Activated CD4-positive, CD25-positive, alpha-beta regulatory T cell treated with anti-CD3 and anti-CD28 coated beads, Interleukin-2, amount 50 U/mL, for 16 hours (primary cell): ENCODE results near the gene PI4KA.
"Not testable (repeated sequence)": the region's sequence is repeated elsewhere in the genome, so short reads cannot be mapped to it uniquely, and the experiment has no call there.

Experiments used
- DNase-seq: peaks from one replicate; pipeline ENCODE4 v3.0.0-alpha.2; 2020; ENCODE audit warnings: low read depth, low spot score

PI4KA gene

GRCh38 chr22:20858615-20859416, at the start of gene PI4KA, which contains the start of gene SNAP29:
PI4KA (minus strand) TSS chr22:20858811; CDS start chr22:20858725, 86 bp downstream.
SNAP29 (plus strand) TSS chr22:20859007; CDS start chr22:20859111, 104 bp downstream.
- DNase-seq = peak; percentile 96

- no peak for DNase-seq
Measured at GRCh38 chr22:20906387-20906767, 47.8 kb upstream of the PI4KA start.

GRCh38 chr22:20905415-20906386, 47.1 kb upstream of the PI4KA start:
- no peak for DNase-seq

- no peak for DNase-seq
Measured at GRCh38 chr22:20904980-20905355, 46.4 kb upstream of the PI4KA start.

GRCh38 chr22:20904008-20904979, 45.7 kb upstream of the PI4KA start:
- DNase-seq = no peak

GRCh38 chr22:20903093-20903492, 44.5 kb upstream of the PI4KA start:
- no peak for DNase-seq

GRCh38 chr22:20901093-20902033, 42.8 kb upstream of the PI4KA start:
- DNase-seq = not testable (repeated sequence)

GRCh38 chr22:20899827-20900423, 41.3 kb upstream of the PI4KA start:
- no peak for DNase-seq

- DNase-seq = not testable (repeated sequence)
Measured at GRCh38 chr22:20897737-20898136, 39.1 kb upstream of the PI4KA start.

- no peak for DNase-seq
Measured at GRCh38 chr22:20890975-20891374, 32.4 kb upstream of the PI4KA start.

- DNase-seq = no peak
Measured at GRCh38 chr22:20889904-20890540, 31.4 kb upstream of the PI4KA start.

- DNase-seq = no peak
Measured at GRCh38 chr22:20889025-20889704, 30.6 kb upstream of the PI4KA start.

- DNase-seq = no peak
Measured at GRCh38 chr22:20887375-20887774, 28.8 kb upstream of the PI4KA start.

- DNase-seq = no peak
Measured at GRCh38 chr22:20885557-20886323, 27.1 kb upstream of the PI4KA start.

- DNase-seq = no peak
Measured at GRCh38 chr22:20885017-20885556, 26.5 kb upstream of the PI4KA start.

- no peak for DNase-seq
Measured at GRCh38 chr22:20884454-20884853, 25.8 kb upstream of the PI4KA start.

GRCh38 chr22:20882855-20883254, 24.2 kb upstream of the PI4KA start:
- no peak for DNase-seq
